Effector CD4-positive, alpha-beta T cell (primary cell): ENCODE results near the gene TICRR.

ENCODE experiments used
- DNase-seq: peaks from one replicate; pipeline ENCODE4 v3.0.0-alpha.2; 2020

TICRR gene

GRCh38 chr15:89674526-89674925 is 99.3 kb downstream of the TICRR start:
- no peak for DNase-seq

GRCh38 chr15:89675606-89676005 is 100.3 kb downstream of the TICRR start:
- DNase-seq = no peak

GRCh38 chr15:89677381-89677780 is 102.1 kb downstream of the TICRR start:
- DNase-seq = no peak
